ENCODE measurements around the gene C6orf15. TPM values are rescaled to one million over a fixed set of nuclear protein-coding genes. Genes with fewer than 3 reads are reported as not detected.

Gene C6orf15
- total and polyA plus RNA-seq, 2 donors (not counting 3 experiments of a cell fraction or from before 2014, with no cell fraction given) = not detected

DNA sequence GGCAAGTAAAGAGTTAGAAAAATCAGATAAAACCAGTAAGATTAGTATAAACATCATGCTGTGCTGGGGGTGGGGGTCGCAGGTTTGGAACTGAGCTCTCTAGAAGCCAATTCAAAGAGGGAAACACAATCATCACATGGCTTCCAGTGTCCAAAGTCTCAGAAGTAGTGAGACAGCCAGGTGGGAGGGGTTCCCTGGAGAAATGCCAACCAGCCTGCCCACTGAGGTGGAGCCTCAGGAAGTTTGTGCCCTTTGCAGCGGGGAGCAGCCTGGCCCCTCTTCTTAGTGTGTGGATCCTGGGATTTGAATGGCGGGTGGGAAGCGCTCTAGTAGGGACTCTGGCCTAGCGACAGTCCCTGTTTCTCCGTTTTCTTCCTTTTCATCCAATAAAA, 21.4 kb downstream of the C6orf15 start:
- DNase-seq (ENCODE audit: low read depth, low spot score) (no peak), FAIRE-seq (no peak)
- Histone ChIP-seq H2AFZ (ENCODE audit: low read depth, low read length) (no peak overlapping the region), H3K79me2 (ENCODE audit: control insufficient read depth, insufficient read depth, low read length) (no peaks in the 10 kb centered on the region), H3K4me1 (ENCODE audit: control insufficient read depth, extremely low read depth, insufficient read depth, low read length) (peaks cover 39% of the 10 kb centered on the region), H3K27me3 (ENCODE audit: control insufficient read depth in 2 of 2, insufficient read depth in 2 of 2, low read length in 2 of 2) (no peaks in the 10 kb centered on the region), H3K36me3 (ENCODE audit: control insufficient read depth in 2 of 2, extremely low read depth in 1 of 2, insufficient read depth in 2 of 2, low read length in 2 of 2) (no peaks in the 10 kb centered on the region), H4K20me1 (replicated peaks; ENCODE audit: control insufficient read depth, extremely low read depth, insufficient read depth, low read length) (no peaks in the 10 kb centered on the region), H3K4me3 (replicated peaks in 1 of 3; ENCODE audit: insufficient read depth in 1 of 3, low read depth in 1 of 3, low read length in 3 of 3) (no peak overlapping the region), H3K4me2 (ENCODE audit: insufficient read depth, low read length) (no peak overlapping the region), H3K9me1 (replicated peaks; ENCODE audit: control insufficient read depth, extremely low read depth, insufficient read depth, low read length) (no peaks in the 10 kb centered on the region), H3K27ac (ENCODE audit: insufficient read depth, low read depth, low read length) (no peak overlapping the region), H3K9me3 (replicated peaks; ENCODE audit: control insufficient read depth, insufficient read depth, low read length) (no peaks in the 10 kb centered on the region), H3K9ac (replicated peaks; ENCODE audit: extremely low read depth, insufficient read depth, low read length) (no peak overlapping the region)
- BruUV-seq (replicated peaks) = no TSS peak
- intact Hi-C loops (cut with micrococcal nuclease) (no loop called here), dilution Hi-C loops (cut with MboI; ENCODE audit: extremely low pct_ligation_motif_present, low sequenced_read_pairs) (no loop called here)
- TF ChIP-seq EZH2 (IDR thresholded peaks at IDR 0.05; ENCODE audit: borderline replicate concordance, low read depth, low read length, severe bottlenecking) = no peak
- no peak for TF ChIP-seq MYC (IDR thresholded peaks at IDR 0.05; ENCODE audit: low read depth, low read length)
- no peak for TF ChIP-seq POLR2A (IDR thresholded peaks at IDR 0.05; ENCODE audit: low read depth, low read length)
- CTCF ChIA-PET = interaction anchor here (0.9 to 6.3 kb wide), 3 partner anchors 11 to 36 kb away, joined by 3 to 45 read pairs (median 24); partner anchors contain the start of gene PSORS1C1
- POLR2A ChIA-PET = no interaction called here

DNA sequence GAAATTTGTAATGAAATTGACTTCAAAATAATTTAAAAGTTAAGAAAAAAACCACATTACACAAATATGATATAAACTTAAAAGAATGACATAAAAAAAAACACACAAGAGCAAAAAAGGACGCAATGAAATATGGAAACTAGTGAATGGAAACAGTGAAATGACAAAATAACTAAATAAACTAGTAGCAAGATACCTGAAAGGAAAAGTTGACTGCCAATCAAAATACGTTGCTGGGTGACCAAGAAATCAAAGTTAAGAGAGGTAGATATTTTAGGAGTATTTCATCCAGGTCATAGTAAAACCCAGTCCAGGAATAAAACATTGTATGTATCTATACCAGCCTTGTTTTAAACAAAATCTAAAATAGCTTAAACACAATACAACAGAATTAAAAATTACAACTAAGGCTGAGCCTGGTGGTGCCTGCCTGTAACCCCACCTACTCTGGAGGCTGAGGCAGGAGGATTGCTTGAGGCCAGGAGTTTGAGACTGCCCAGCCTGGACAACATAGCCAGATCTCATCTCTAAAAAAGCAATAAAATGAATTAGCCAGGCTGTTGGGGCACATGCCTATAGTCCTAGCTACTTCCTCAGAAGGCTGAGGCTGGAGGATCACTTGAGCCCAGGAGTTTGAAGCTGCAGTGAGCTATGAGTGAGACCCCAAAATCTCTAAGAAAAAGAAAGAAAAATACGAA, 22.0 kb downstream of the C6orf15 start:
- peaks cover 38% of the 10 kb centered on the region for H3K4me1 ChIP-seq (ENCODE audit: control insufficient read depth, extremely low read depth, insufficient read depth, low read length)
- no peak overlapping the region for H3K9ac ChIP-seq (replicated peaks; ENCODE audit: extremely low read depth, insufficient read depth, low read length)
- BruUV-seq (replicated peaks) = no TSS peak
- no peak overlapping the region for H2AFZ ChIP-seq (ENCODE audit: low read depth, low read length)
- no peaks in the 10 kb centered on the region for H4K20me1 ChIP-seq (replicated peaks; ENCODE audit: control insufficient read depth, extremely low read depth, insufficient read depth, low read length)
- H3K27ac ChIP-seq (ENCODE audit: insufficient read depth, low read depth, low read length) = no peak overlapping the region
- dilution Hi-C loops (cut with MboI; ENCODE audit: extremely low pct_ligation_motif_present, low sequenced_read_pairs) (no loop called here), intact Hi-C loops (cut with micrococcal nuclease) (no loop called here)
- no peak overlapping the region for H3K4me3 ChIP-seq (replicated peaks in 1 of 3; ENCODE audit: insufficient read depth in 1 of 3, low read depth in 1 of 3, low read length in 3 of 3)
- POLR2A ChIA-PET = no interaction called here
- FAIRE-seq (no peak), DNase-seq (ENCODE audit: low read depth, low spot score) (no peak)
- CTCF ChIA-PET = interaction anchor here (0.9 to 6.3 kb wide), 4 partner anchors 11 to 360 kb away, joined by 3 to 24 read pairs (median 5); no protein-coding TSS in a partner anchor
- TF ChIP-seq, protein P1, sequence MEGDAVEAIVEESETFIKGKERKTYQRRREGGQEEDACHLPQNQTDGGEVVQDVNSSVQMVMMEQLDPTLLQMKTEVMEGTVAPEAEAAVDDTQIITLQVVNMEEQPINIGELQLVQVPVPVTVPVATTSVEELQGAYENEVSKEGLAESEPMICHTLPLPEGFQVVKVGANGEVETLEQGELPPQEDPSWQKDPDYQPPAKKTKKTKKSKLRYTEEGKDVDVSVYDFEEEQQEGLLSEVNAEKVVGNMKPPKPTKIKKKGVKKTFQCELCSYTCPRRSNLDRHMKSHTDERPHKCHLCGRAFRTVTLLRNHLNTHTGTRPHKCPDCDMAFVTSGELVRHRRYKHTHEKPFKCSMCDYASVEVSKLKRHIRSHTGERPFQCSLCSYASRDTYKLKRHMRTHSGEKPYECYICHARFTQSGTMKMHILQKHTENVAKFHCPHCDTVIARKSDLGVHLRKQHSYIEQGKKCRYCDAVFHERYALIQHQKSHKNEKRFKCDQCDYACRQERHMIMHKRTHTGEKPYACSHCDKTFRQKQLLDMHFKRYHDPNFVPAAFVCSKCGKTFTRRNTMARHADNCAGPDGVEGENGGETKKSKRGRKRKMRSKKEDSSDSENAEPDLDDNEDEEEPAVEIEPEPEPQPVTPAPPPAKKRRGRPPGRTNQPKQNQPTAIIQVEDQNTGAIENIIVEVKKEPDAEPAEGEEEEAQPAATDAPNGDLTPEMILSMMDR (IDR thresholded peaks at IDR 0.05; ENCODE audit: extremely low read depth in 1 of 2, insufficient read depth in 1 of 2, low read depth in 1 of 2, low read length in 2 of 2) = no peak
- TF ChIP-seq POLR2AphosphoS5 (IDR thresholded peaks at IDR 0.05; ENCODE audit: insufficient read depth, low read depth, low read length) (no peak), GATA2 (IDR thresholded peaks at IDR 0.05; ENCODE audit: insufficient read depth, insufficient read length, low read depth, low read length) (no peak), FOS (IDR thresholded peaks at IDR 0.05; ENCODE audit: borderline replicate concordance, insufficient read depth, low read length) (no peak), POLR2A (IDR thresholded peaks at IDR 0.05; ENCODE audit: low read depth, low read length) (no peak), MYC (IDR thresholded peaks at IDR 0.05; ENCODE audit: low read depth, low read length) (no peak), JUN (IDR thresholded peaks at IDR 0.05; ENCODE audit: borderline replicate concordance, insufficient read depth, insufficient read length, low read depth) (no peak), EZH2 (IDR thresholded peaks at IDR 0.05; ENCODE audit: borderline replicate concordance, low read depth, low read length, severe bottlenecking) (no peak)
- TF ChIP-seq, protein P2, sequence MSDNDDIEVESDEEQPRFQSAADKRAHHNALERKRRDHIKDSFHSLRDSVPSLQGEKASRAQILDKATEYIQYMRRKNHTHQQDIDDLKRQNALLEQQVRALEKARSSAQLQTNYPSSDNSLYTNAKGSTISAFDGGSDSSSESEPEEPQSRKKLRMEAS (IDR thresholded peaks at IDR 0.05; ENCODE audit: insufficient read depth, insufficient read length) = no peak
- no peak overlapping the region for H3K4me2 ChIP-seq (ENCODE audit: insufficient read depth, low read length)
- H3K9me1 ChIP-seq (replicated peaks; ENCODE audit: control insufficient read depth, extremely low read depth, insufficient read depth, low read length) = no peaks in the 10 kb centered on the region
- no peaks in the 10 kb centered on the region for H3K9me3 ChIP-seq (replicated peaks; ENCODE audit: control insufficient read depth, insufficient read depth, low read length)
- no peaks in the 10 kb centered on the region for H3K79me2 ChIP-seq (ENCODE audit: control insufficient read depth, insufficient read depth, low read length)
- H3K27me3 ChIP-seq (ENCODE audit: control insufficient read depth in 2 of 2, insufficient read depth in 2 of 2, low read length in 2 of 2) = no peaks in the 10 kb centered on the region
- H3K36me3 ChIP-seq (ENCODE audit: control insufficient read depth in 2 of 2, extremely low read depth in 1 of 2, insufficient read depth in 2 of 2, low read length in 2 of 2) = no peaks in the 10 kb centered on the region

Measured in endothelial cell of umbilical vein (primary cell).